Lung microvascular endothelial cell (primary cell): ENCODE measurements around the gene AGPAT4. TPM values are rescaled to one million over a fixed set of nuclear protein-coding genes. Genes with fewer than 3 reads are reported as not detected.
"Not testable (repeated sequence)": the region's sequence is repeated elsewhere in the genome, so short reads cannot be mapped to it uniquely, and the experiment has no call there.

Experiments used
- DNase-seq, 2 donors: peaks; one replicate each; pipeline versions ENCODE4 v3.0.0 to v3.0.0-alpha.2; 2010; ENCODE audit warnings: low read depth in 2 of 2
- total RNA-seq: library from RNA; depleted of rRNA; stranded (reverse); fragments of >200 nt; gene quantifications from 2 replicates; pipeline ENCODE4 v1.2.1, GENCODE V29; 2014

Gene AGPAT4, protein sequence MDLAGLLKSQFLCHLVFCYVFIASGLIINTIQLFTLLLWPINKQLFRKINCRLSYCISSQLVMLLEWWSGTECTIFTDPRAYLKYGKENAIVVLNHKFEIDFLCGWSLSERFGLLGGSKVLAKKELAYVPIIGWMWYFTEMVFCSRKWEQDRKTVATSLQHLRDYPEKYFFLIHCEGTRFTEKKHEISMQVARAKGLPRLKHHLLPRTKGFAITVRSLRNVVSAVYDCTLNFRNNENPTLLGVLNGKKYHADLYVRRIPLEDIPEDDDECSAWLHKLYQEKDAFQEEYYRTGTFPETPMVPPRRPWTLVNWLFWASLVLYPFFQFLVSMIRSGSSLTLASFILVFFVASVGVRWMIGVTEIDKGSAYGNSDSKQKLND
- 6.8 and 15.9 TPM in 2 replicates for total RNA-seq

DNA sequence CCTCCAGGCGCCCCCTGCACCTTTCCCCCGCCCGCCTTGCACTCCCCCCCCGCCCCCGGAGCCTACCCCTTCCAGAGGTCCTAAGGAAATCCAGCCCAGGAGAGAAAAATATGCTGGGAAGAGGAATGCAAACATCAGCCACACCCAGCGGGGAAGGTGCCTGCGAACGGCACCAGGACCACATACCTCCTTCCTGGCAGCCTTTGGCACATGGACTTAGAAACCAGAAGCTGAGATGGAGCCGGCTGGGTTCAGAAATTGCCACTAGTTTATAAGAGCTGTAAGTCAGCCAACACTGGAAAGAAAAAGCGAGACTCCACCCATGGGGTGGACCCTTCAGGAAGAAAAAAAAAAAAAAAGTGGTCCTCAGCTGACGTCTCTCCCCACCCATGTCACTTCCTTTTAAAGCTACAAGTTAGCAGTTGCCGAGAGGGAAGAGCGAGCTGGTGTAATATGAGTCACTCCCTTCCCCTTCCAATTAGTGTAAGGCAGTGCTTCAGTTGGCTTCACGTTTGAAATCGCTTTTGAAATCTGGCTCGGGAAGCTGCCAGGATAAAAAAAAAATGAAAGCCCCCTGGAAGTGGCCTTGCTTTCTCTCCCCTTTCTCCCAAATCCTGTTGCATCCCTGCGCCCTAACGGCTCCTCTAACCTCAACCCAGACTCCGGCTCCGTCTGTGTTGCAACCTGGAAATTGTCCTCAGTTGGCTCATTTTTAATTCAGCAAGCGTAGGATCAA, at the start of gene AGPAT4:
TSS of gene AGPAT4 (minus strand) at position 310 of the 736 bp plus-strand sequence. CDS start 41,848 bp downstream, outside the sequence.
- DNase-seq: peak; percentile 96 to 98

DNA sequence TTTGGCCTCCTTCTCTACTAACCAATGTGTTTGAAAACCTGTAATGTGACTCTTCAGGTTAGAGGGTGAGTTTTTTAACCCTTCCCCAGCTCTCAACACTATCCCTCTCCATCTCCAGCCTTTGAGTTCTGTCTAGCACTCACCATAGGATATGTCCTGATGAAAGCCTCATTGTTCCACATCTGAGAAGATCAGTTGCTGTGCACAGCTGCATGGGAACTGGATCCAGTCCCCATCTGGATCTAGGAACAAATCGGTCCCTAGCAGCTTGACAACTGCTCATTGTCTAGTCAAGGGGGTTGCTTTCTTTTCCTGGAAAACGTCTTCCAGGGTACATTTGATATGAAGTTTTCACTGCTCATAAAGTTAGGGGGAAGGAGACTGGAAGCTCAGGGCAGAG, 45.4 kb upstream of the AGPAT4 start:
- DNase-seq: no peak

DNA sequence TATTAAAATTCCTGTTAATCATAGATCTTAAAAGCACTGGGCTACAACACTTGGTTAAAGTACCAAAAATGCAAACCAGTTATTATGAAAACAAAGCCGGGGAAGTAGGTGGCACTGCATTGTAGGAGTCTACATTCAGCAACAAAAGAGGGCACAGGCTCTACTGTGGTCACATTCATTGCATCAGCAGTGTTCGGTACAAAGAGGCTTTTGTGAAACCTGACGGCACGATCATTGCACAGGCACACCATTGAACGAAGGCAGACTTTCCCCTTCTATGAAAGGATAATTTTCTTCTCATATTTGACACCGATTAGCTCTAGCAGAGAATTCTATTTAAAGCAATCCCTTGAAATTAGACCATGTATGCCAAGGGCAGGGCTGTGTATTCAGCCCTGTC, 44.6 kb upstream of the AGPAT4 start:
- no peak for DNase-seq

DNA sequence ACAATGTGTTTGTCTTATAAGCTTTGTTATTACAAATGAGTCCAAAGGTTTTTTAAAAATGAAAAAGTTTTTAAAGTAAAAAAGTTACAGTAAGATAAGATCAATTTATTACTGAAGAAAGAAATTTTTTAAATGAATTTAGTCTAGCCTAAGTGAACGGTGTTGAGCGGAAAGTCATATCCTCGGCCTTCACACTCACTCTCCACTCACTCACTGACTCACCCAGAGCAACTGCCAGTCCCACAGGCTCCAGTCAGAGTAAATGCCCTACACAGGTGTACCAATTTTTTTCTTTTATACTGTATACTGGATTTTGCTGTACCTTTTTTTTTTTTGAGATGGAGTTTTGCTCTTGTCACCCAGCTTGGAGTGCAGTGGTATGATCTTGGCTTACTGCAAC, 42.7 kb upstream of the AGPAT4 start:
- DNase-seq: no peak

DNA sequence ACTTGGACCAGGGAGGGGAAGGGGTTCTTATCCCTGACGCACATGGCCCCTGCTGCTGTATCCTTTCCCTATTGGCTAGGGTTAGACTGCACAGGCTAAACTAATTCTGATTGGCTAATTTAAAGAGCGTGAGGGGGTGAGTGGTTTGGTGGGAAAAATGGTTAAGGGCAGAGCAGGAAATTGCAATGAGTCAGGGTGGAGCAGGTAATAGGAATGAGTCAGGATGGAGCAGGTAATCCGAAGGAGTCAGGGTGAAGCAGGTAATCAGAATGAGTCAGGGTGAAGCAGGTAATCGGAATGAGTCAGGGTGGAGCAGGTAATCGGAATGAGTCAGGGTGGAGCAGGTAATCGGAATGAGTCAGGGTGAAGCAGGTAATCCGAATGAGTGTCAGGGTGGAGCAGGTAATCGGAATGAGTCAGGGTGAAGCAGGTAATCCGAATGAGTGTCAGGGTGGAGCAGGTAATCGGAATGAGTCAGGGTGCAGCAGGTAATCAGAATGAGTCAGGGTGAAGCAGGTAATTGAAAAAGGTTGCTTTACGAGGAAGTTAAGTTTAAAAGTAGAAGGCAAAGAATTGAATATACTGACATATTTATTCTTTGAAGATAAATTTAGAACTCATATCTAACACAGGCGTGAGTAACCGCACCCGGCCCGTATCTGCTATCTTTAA, 41.5 kb upstream of the AGPAT4 start:
- DNase-seq: not testable (repeated sequence)

DNA sequence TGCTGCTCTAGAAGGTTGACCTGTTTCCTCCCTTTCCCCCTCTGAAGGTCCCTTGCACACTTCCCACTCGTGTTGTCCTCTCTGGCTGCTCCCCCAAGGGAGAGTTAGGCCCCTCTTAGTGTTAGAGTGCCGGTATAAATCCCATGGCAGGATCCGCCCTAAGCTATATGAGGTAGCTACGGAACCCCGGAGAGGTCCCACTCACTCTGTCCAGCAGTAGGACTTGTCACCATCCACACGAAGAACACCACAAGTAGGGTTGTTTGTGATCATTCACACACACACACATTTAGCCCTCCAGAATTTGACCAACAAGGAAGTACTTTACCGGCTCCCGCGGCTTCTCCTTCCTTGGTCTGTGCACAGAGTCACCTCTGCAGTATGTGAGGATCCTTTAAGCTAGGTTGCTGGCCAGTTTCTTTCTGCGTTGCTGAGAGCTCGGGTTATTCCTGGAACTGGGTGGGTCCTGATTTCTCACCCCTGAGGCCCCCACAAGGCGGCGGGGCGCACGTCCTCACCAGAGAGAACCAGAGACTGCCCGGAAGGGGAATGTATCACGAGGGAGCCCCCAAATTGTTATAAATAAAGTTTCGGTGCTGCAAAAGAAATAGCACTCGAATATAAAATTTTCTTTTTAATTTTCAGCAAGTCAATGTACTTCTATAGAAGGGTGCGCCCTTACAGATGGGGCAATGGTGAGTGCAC, 40.8 kb upstream of the AGPAT4 start:
- not testable (repeated sequence) for DNase-seq

DNA sequence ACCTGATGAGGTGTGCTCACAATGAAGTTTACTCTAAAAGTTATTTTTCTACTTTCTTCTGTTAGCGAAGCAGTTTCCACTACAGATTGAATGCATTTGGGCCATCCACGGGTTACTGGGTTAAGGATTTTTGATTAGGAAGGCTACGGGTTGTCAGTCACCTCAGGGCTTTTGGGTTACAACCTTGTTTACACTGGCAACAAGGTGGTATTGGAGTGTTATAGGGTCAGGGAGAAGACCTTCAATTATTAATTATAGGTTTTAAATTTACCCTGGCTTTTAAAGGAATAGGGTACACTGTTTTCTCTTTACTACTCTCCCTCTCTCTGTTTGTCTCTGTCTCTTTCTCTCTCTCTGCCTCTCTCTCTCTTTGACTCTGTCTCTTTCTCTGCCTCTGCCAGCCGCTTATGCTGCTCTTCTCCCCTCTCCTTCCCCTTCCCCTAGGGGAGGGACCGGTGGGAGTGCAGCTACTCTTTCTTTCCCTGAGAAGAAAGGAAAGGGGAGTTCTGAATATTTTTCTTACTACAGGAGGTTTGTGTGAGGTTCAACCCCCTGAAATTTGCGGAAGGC, 40.2 kb upstream of the AGPAT4 start:
- DNase-seq: no peak

DNA sequence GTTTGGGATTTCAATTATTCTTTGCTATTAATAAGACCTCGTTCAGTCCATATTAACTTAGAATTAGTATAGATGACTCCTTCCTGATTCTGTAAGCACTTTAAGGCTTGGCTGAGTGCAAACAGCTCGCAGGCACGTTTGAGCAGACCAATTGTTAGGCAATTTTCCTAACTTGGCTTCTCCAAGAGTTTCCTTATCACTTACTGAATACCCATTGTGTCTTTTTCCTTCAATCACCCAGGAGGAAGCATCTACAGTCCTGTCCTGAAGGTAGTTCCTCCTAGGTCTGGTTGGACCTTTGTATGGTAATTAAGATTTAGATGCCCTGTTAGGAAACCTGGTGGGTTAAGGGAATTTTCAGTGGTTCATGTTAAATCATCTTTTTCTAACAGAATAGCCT, 39.6 kb upstream of the AGPAT4 start:
- DNase-seq: not testable (repeated sequence)

DNA sequence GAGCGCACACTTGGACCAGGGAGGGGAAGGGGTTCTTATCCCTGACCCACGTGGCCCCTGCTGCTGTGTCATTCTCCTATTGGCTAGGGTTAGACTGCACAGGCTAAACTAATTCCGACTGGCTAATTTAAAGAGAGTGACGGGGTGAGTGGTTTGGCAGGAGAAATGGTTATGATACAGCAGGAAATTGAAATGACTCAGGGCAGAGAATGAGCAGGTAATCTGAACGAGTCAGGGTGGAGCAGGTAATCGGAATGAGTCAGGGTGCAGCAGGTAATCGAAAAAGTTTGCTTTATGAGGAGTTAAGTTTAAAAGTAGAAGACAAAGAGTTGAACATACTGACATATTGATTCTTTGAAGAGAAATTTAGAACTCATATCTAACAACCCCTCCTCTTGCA, 35.9 kb upstream of the AGPAT4 start:
- not testable (repeated sequence) for DNase-seq

DNA sequence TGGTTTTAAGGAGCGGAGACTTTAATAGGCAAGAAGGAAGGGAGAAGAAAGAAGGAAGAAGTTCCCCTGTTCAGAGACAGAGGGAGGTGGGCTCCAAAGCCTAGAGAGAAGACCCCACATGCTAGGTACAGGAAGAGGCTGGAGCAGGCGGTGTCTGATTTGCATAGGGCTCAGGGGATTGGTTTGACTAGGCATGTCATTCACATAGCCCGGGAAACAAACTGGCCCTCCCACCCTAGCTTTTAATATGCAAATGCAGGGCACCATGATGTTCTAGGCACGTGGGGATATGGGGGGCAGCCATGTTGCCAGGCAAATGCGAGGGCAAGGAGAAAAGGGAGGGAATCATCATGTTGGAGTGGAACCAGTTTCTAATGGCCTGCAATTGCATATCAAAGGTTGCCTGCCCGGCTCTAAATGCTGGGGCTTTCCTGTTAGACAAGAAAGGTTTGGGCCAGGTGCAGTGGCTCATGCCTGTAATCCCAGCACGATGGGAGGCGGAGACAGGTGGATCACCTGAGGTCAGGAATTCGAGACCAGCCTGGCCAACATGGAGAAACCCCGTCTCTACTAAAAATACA, 34.3 kb upstream of the AGPAT4 start:
- no peak for DNase-seq

DNA sequence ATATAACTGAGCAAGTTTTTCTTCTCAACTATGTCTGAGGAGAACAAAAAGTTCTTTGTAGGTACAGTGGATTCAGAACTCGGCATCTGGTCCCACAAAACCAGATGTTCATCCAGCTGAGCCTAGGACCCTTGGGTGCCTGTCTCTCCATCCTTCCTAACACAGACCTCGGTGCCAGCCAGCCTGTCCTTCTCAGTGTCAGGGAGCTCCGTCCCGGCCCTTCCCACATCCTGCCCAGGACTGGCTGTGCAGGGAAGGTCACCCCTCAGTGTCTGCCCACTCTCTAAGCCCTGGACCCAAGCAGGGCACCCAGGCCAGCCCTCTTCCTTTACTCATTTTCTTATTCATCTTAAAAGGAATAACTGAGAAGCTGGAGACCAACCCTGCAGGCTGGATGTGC, 32.0 kb upstream of the AGPAT4 start:
- DNase-seq: no peak

DNA sequence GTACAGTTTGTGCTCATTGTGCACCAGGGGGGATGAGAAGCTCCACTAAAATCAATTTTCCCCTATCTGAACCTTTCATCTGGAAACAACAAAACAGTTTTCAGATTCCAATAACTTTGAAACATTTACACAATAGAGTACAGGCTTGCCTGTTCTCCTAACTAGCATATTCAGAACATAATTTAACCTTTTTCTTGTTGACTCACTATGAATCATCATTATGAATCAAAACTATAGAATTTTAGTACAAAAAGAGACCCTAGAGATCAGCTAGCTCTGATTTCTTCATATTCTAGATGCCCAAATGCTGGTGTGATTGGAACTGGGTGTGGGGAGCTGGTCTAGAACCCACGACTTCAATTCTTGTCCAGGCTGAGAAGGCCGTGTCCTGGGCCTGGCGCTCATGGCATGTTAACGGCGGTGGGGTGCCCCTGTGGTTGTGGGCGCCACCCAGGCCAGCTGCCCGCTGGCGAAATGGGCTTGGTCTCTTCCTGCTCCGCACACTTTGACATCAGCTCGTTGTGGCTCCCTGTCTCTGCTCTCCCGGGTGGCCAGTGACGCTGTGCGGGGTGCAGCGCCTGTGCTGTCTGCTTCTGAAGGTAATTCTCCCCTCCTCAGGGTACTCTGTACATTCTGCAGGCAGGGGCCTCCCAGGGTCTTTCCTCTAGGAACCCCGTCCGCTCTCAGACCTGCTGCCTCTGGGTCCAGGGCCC, 29.9 kb upstream of the AGPAT4 start:
- DNase-seq: peak in 1 of 2 donors; percentile 6

DNA sequence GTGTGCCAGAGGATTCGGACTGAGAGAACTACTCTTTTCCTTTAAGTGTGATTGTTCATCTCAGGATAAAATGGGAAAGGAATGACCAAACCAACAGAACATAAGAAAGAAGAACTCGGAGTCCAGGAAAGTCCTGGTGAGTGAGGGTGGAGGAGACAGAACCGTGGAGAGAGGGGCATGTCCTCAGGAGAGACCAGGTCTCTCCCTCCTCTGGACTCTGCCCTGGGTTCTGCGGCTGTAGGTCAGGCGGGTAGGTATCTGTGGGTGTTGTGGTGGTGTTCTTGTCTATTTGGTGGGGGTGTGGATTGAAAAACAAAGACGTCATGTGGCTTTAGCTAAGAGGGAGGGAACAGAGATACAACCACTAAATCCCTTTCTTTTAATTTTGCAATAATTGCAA, 29.1 kb upstream of the AGPAT4 start:
- no peak for DNase-seq

DNA sequence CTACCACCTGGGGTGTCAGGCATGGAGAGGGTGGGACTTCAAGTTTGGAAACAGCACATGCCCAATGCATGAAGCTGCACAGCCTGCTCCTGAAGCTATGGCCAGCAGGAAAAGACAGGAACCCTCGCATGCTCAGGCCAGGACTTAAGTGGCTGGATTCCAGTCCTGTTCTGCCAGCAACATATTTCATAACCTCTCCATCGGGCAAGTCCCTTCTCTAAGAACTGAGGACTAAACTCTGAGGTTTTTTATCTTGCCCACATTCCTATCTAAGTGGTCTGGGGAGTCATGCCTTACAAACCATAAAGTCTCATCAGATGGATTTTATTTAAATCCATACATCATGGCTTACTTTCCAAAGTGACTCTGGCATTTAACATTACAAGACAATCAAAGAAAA, 27.5 kb upstream of the AGPAT4 start:
- DNase-seq: no peak

DNA sequence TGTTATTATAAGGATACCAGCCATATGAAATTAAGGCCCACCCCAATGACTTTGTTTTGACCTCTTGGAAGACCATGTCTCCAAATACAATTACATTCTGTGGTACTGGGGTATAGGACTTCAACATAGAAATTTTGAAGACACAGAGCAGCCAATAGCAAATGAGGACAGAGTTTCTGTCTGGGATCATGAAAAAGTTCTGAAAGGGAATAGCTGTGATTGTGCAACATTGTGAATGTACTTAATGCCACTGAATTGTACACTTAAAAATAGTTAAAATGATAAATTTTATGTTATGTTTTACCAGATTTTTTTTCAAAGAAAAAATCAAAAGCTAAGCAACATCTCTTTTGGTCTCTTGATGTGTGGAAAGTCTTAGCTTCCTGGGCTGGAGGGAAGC, 27.0 kb upstream of the AGPAT4 start:
- no peak for DNase-seq

DNA sequence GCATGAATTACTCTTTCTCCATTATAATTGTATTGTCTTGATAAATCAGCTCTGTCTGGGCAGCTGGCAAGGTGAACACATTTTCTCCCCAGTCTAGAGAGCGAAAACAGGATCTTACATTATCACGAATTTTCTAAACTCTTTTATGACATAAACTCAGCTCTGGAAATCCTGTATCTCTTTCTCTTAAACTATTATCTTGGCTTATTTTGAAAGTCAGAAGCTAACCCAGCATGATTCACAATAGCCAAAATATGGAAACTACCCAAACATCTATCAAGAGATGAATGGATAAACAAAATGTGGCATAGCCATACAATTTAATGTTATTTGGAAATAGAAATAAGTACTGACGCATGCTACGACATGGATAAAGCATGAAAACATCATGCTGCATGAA, 25.9 kb upstream of the AGPAT4 start:
- no peak for DNase-seq

DNA sequence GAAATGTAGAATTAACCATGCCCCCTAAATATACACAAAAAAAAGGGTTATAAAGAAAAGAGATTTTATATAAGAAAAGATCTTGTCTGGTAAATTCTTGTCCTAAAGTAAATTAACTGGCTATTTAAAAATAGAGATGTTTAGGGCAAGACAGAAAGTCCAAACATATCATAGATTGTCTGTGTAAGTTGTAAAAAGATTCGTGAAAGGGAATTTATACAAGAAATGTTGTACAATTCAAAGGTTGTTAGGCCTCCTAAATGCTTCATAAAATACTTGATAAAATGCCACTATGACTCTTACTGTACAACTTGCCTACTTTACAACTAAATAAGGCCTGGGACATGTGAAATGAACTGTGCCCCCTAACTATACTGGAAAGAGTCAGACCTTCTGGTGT, 21.9 kb upstream of the AGPAT4 start:
- no peak for DNase-seq

DNA sequence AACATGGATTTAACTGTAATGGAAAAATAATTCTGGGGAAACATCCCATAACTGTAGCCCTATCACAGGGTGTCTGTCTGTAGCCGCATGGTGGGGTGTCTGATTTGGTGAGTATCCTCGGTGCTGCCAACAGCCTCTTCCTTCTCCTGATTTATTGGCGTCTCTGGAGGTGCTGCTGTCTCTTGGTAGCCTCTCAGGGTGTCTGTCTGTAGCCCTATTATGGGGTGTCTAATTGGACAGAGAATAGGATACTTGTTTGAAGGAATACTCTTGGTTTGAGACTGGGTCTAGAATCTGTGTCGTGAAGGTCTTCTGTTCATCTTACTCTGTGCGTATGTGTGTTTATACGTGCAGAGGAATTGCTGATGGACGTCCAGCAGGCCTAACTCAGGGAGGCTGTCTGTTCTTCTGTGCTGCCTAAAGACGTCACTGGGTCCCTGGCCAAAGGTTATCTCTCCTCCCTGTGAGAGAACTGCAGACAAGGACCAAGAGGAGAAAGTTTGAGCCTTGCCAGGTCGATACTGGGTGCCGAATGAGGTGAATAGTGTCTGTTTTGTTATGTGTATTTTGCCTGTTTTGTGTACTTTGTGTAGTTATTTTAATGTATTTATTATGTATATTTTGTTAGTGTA, 18.9 kb upstream of the AGPAT4 start:
- DNase-seq: no peak

DNA sequence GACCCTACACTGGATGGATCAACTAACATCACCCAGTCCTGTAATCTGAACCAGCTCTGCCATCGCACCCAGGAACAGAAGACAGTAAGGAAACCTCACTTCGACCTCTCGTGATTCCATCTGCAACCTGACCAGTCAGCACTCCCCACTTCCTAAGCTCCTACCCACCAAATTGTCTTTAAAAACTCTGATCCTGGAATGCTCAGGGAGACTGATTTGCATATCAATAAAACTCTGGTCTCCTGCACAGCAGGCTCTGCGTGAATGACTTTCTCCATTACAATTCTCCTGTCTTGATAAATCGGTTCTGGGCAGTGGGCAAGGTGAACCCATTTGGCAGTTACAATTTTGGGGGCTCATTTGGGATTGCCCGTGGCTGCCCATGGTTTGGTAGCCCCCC, 18.3 kb upstream of the AGPAT4 start:
- DNase-seq: no peak

DNA sequence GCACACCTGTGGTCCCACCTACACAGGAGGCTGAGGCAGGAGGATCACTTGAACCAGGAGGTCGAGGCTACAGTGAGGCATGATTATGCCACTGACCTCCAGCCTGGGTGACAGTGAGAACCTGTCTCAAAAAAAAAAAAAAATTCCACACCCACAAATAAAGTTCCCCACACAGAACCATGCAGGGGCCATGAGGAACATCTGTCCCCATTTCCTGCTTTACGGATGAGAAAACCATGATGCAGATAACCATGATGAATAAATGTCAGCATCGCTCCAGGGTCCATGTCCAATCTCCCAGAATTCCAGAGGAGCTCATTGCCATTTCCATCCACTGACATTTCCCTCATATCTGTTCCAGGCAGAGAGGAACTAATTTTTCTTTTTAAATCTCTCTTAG, 16.9 kb upstream of the AGPAT4 start:
- DNase-seq: no peak
